Neural progenitor cell (in vitro differentiated cells): ENCODE data around the gene SMIM3. TPM values are rescaled to one million over a fixed set of nuclear protein-coding genes. Genes with fewer than 3 reads are reported as not detected.
"Not testable (repeated sequence)": the region's sequence is repeated elsewhere in the genome, so short reads cannot be mapped to it uniquely, and the experiment has no call there.

Source experiments
- DNase-seq: peaks from one replicate; pipeline ENCODE4 v3.0.0-alpha.2; 2016; ENCODE audit warnings: low spot score
- H2AFZ ChIP-seq: fragments of 200-600 bp; sonication (generic); replicated peaks from 2 replicates; pipeline ENCODE4 v1.6.1; 2016; ENCODE audit warnings: antibody characterized with exemption
- H3F3A ChIP-seq: fragments of 200-600 bp; sonication (generic); 2 replicates; pipeline ENCODE4 v1.6.1; 2016; ENCODE audit warnings: antibody characterized with exemption, low read depth
- H3K27ac ChIP-seq: fragments of 200-600 bp; sonication (generic); 2 replicates; pipeline ENCODE4 v1.5.1; 2016; ENCODE audit warnings: mild to moderate bottlenecking
- H3K27me3 ChIP-seq: fragments of 200-600 bp; sonication (generic); 2 replicates; pipeline ENCODE4 v1.6.1; 2016; ENCODE audit warnings: mild to moderate bottlenecking, moderate library complexity
- H3K36me3 ChIP-seq: fragments of 200-600 bp; sonication (generic); 2 replicates; pipeline ENCODE4 v1.5.1; 2016
- H3K4me1 ChIP-seq: fragments of 200-600 bp; sonication (generic); 2 replicates; pipeline ENCODE4 v1.6.1; 2016; ENCODE audit warnings: mixed run types
- H3K4me2 ChIP-seq: fragments of 200-600 bp; sonication (generic); 2 replicates; pipeline ENCODE4 v1.6.1; 2016
- H3K4me3 ChIP-seq: fragments of 200-600 bp; sonication (generic); 2 replicates; pipeline ENCODE4 v1.5.1; 2016
- H3K79me2 ChIP-seq: fragments of 200-600 bp; sonication (generic); 2 replicates; pipeline ENCODE4 v1.6.1; 2016; ENCODE audit warnings: low read depth
- H3K9ac ChIP-seq: fragments of 200-600 bp; sonication (generic); 2 replicates; pipeline ENCODE4 v1.6.1; 2016
- H3K9me3 ChIP-seq: fragments of 200-600 bp; sonication (generic); 2 replicates; pipeline ENCODE4 v1.5.1; 2016; ENCODE audit warnings: low read depth
- H4K20me1 ChIP-seq: fragments of 200-600 bp; sonication (generic); 2 replicates; pipeline ENCODE4 v1.6.1; 2016; ENCODE audit warnings: low read depth
- H3K27ac Mint-ChIP-seq: 3 replicates; pipeline ENCODE4 v1.8.0; 2021; ENCODE audit warnings: mixed read lengths
- H3K27me3 Mint-ChIP-seq: 2 replicates; pipeline ENCODE4 v1.8.0; 2022; ENCODE audit warnings: low read depth, mild to moderate bottlenecking, inconsistent platforms, moderate library complexity, mixed read lengths; ENCODE audit not compliant: insufficient read depth
- H3K36me3 Mint-ChIP-seq: 3 replicates; pipeline ENCODE4 v1.8.0; 2021; ENCODE audit warnings: mixed read lengths
- H3K4me1 Mint-ChIP-seq: 3 replicates; pipeline ENCODE4 v1.8.0; 2021; ENCODE audit warnings: mixed read lengths
- H3K4me3 Mint-ChIP-seq: 3 replicates; pipeline ENCODE4 v1.8.0; 2021; ENCODE audit warnings: mild to moderate bottlenecking, moderate library complexity, mixed read lengths
- H3K9me3 Mint-ChIP-seq: 3 replicates; pipeline ENCODE4 v1.8.0; 2020; ENCODE audit warnings: mixed read lengths
- EZH2 ChIP-seq: fragments of 200-600 bp; sonication (generic); IDR thresholded peaks from 2 replicates; pipeline ENCODE4 v1.6.1; 2017; ENCODE audit warnings: antibody characterized with exemption, mild to moderate bottlenecking, moderate library complexity
- EZH2phosphoT487 ChIP-seq: fragments of 200-600 bp; sonication (generic); IDR thresholded peaks from 2 replicates; pipeline ENCODE4 v1.6.1; 2017; ENCODE audit warnings: antibody characterized with exemption
- total RNA-seq: library from RNA; depleted of rRNA; stranded (reverse); fragments of >200 nt; gene quantifications from 2 replicates; pipeline ENCODE4 v1.2.3, GENCODE V29; 2015; ENCODE audit warnings: low replicate concordance
- TF ChIP-seq, protein P1 (sequence below): fragments of 200-600 bp; sonication (generic); IDR thresholded peaks from 2 replicates; pipeline ENCODE4 v1.5.1; 2017; ENCODE audit warnings: antibody characterized with exemption, mild to moderate bottlenecking

Gene SMIM3
- total RNA-seq, 1 donor from 2014 or later = 18.4 TPM

DNA sequence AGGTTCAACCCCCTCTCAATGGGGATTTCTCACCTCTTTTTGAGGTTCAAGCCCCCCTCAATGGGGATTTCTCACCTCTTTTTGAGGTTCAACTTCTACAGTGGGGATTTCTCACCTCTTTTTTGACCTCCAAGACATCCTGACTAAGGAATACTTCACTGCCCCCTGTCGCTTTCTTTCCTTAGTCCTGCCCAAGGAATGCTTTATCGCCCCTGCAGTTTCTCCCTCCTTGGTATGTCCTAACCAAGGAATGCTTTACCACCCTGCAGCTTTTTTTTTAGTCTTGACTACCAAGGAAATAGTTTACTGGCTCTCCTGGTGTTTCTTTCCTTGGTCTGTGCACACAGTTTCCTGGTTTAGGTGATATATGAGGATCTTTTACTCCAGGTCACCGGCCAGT, 58.1 kb downstream of the SMIM3 start:
- no peak overlapping the region for H3K27ac ChIP-seq
- no peak overlapping the region for H3K4me3 Mint-ChIP-seq
- H3K4me3 ChIP-seq = no peak overlapping the region
- H3K27ac Mint-ChIP-seq = no peak overlapping the region
- peaks cover 7% of the 10 kb centered on the region for H3K4me1 ChIP-seq
- H3K4me1 Mint-ChIP-seq = no peaks in the 10 kb centered on the region
- no peak overlapping the region for H3K9ac ChIP-seq
- H3K27me3 Mint-ChIP-seq = peaks cover 4% of the 10 kb centered on the region
- peak; percentile 72 for DNase-seq
- H3K4me2 ChIP-seq = peak overlapping the region; percentile 11
- H3K36me3 ChIP-seq = no peaks in the 10 kb centered on the region
- H3K9me3 ChIP-seq = no peaks in the 10 kb centered on the region
- H3F3A ChIP-seq = no peaks in the 10 kb centered on the region
- H4K20me1 ChIP-seq = no peaks in the 10 kb centered on the region
- peak overlapping the region; percentile 73 for H2AFZ ChIP-seq
- H3K9me3 Mint-ChIP-seq = peaks cover 5% of the 10 kb centered on the region
- TF ChIP-seq EZH2 (no peak), EZH2phosphoT487 (no peak)
- TF ChIP-seq, protein P1, sequence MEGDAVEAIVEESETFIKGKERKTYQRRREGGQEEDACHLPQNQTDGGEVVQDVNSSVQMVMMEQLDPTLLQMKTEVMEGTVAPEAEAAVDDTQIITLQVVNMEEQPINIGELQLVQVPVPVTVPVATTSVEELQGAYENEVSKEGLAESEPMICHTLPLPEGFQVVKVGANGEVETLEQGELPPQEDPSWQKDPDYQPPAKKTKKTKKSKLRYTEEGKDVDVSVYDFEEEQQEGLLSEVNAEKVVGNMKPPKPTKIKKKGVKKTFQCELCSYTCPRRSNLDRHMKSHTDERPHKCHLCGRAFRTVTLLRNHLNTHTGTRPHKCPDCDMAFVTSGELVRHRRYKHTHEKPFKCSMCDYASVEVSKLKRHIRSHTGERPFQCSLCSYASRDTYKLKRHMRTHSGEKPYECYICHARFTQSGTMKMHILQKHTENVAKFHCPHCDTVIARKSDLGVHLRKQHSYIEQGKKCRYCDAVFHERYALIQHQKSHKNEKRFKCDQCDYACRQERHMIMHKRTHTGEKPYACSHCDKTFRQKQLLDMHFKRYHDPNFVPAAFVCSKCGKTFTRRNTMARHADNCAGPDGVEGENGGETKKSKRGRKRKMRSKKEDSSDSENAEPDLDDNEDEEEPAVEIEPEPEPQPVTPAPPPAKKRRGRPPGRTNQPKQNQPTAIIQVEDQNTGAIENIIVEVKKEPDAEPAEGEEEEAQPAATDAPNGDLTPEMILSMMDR = no peak
- H3K27me3 ChIP-seq = no peaks in the 10 kb centered on the region
- H3K79me2 ChIP-seq = no peaks in the 10 kb centered on the region
- H3K36me3 Mint-ChIP-seq = no peaks in the 10 kb centered on the region

DNA sequence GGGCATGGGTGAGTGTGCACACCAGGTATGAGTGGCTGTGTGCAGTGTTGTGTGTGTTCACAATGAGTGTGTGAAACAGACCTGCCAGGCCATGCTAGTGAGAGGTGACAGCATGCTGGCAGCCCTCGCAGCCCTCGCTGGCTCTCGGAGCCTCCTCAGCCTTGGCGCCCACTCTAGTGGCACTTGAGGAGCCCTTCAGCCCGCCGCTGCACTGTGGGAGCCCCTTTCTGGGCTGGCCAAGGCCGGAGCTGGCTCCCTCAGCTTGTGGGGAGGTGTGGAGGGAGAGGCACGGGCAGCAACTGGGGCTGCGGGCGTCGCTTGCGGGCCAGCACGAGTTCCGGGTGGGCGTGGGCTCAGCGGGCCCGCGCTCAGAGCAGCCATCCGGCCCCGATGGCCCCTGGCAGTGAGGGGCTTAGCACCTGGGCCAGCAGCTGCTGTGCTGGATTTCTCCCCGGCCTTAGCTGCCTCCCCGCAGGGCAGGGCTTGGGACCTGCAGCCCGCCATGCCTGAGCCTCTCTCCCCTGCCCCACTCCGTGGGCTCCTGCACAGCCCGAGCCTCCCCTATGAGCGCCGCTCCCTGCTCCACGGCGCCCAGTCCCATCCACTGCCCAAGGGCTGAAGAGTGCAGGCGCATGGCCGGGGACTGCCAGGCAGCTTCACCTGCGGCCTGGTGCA, 66.8 kb downstream of the SMIM3 start:
- not testable (repeated sequence) for H3K4me2 ChIP-seq, H3K36me3 ChIP-seq, H3K36me3 Mint-ChIP-seq, DNase-seq, H3K27ac ChIP-seq, H3K27ac Mint-ChIP-seq, H3K9me3 Mint-ChIP-seq, H3K4me1 Mint-ChIP-seq, H3K4me1 ChIP-seq, H3K27me3 Mint-ChIP-seq, H2AFZ ChIP-seq, H3K79me2 ChIP-seq, H3K9ac ChIP-seq, H4K20me1 ChIP-seq, H3K4me3 Mint-ChIP-seq, H3F3A ChIP-seq, H3K4me3 ChIP-seq, H3K9me3 ChIP-seq, H3K27me3 ChIP-seq

DNA sequence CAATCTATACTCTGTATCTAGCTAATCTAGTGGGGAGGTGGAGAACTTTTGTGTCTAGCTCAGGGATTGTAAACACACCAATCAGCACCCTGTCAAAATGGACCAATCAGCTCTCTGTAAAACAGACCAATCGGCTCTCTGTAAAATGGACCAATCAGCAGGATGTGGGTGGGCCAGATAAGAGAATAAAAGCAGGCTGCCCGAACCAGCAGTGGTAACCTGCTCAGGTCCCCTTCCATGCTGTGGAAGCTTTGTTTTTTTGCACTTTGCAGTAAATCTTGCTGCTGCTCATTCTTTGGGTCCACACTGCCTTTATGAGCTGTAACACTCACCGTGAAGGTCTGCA, 67.7 kb downstream of the SMIM3 start, which contains the start of gene IRGM:
Gene IRGM, plus strand, starts transcription at position 214 of the 346 bp plus-strand sequence. CDS start 1,603 bp downstream, outside the sequence.
- H3K9me3 ChIP-seq, H3K27ac Mint-ChIP-seq, H3K4me3 Mint-ChIP-seq, H3K9me3 Mint-ChIP-seq, H3K27ac ChIP-seq, H3K27me3 Mint-ChIP-seq, H4K20me1 ChIP-seq, H3K79me2 ChIP-seq, DNase-seq, H3K36me3 ChIP-seq, H3K4me2 ChIP-seq, H3F3A ChIP-seq, H3K4me3 ChIP-seq, H3K4me1 Mint-ChIP-seq, H3K9ac ChIP-seq, H3K4me1 ChIP-seq, H3K27me3 ChIP-seq, H3K36me3 Mint-ChIP-seq: not testable (repeated sequence)
- H2AFZ ChIP-seq = peak within 1 kb of the TSS; percentile 83

Other genes starting within 250 kb of the SMIM3 start
- 0.41 and 1.3 TPM in 2 replicates for gene SYNPO, start 138.1 kb upstream of the SMIM3 start, total RNA-seq
- gene MYOZ3, start 117.5 kb upstream of the SMIM3 start, total RNA-seq = 0.43 and 0.90 TPM in 2 replicates
- 46.1 and 52.4 TPM in 2 replicates for gene RBM22, start 77.7 kb upstream of the SMIM3 start, total RNA-seq
- gene DCTN4, start 19.7 kb upstream of the SMIM3 start, total RNA-seq = 50.0 and 65.8 TPM in 2 replicates
- 0.06 TPM in 1 of 2 replicates, not detected in the other for gene IRGM, start 67.8 kb downstream of the SMIM3 start, total RNA-seq
- 17.0 and 28.8 TPM in 2 replicates for gene ZNF300, start 126.2 kb downstream of the SMIM3 start, total RNA-seq
- gene GPX3, start 241.8 kb downstream of the SMIM3 start, total RNA-seq = 17.9 and 22.4 TPM in 2 replicates